HL-60 (cell line): ENCODE data around the gene MAP2K2.
A peak's percentile ranks its signal among the peaks of the same experiment; 100 is the strongest.

Experiments
- CTCF ChIP-seq: IDR thresholded peaks from one replicate; pipeline ENCODE4 v1.5.1; 2011; ENCODE audit warnings: low read length, control low read depth, inconsistent platforms; ENCODE audit not compliant: insufficient read depth
- POLR2AphosphoS5 ChIP-seq: IDR thresholded peaks from 2 replicates; pipeline ENCODE4 v1.6.1; 2012; ENCODE audit warnings: low read depth
- REST ChIP-seq: IDR thresholded peaks from 2 replicates; pipeline ENCODE4 v1.6.1; 2012; ENCODE audit warnings: low read depth; ENCODE audit not compliant: insufficient replicate concordance
- SPI1 ChIP-seq: IDR thresholded peaks from 2 replicates; pipeline ENCODE4 v1.6.1; 2012; ENCODE audit warnings: low read depth, mild to moderate bottlenecking, borderline replicate concordance

GRCh38 chr19:4068047-4068966 is 55.6 kb downstream of the MAP2K2 start:
- TF ChIP-seq CTCF (no peak), POLR2AphosphoS5 (no peak), REST (no peak), SPI1 (peak; percentile 37; the same call in 1 of the 2 replicates)
